Endothelial cell of umbilical vein (primary cell): ENCODE data around the gene PASK.

Source experiments
- CTCF ChIP-seq, 2 donors: IDR thresholded peaks; 1 replicate in 1 of 2; 2 replicates in 1 of 2; pipeline ENCODE4 v1.5.1; 2011; ENCODE audit warnings: low read length in 2 of 2, mild to moderate bottlenecking in 2 of 2, moderate library complexity in 2 of 2, control low read depth in 1 of 2, inconsistent platforms in 1 of 2, low read depth in 1 of 2; ENCODE audit not compliant: insufficient read depth in 1 of 2; ENCODE audit errors: extremely low read depth in 1 of 2
- EZH2 ChIP-seq: IDR thresholded peaks from 2 replicates; pipeline ENCODE4 v1.6.1; 2012; ENCODE audit warnings: borderline replicate concordance, low read depth, mild to moderate bottlenecking, moderate library complexity, low read length, inconsistent platforms; ENCODE audit not compliant: severe bottlenecking
- JUN ChIP-seq: IDR thresholded peaks from 2 replicates; pipeline ENCODE4 v1.6.1; 2011; ENCODE audit warnings: borderline replicate concordance, low read depth; ENCODE audit not compliant: insufficient read length, insufficient read depth
- POLR2A ChIP-seq: IDR thresholded peaks from 2 replicates; pipeline ENCODE4 v1.6.1; 2012; ENCODE audit warnings: low read depth, mild to moderate bottlenecking, control low read depth, low read length
- TF ChIP-seq, protein P1 (sequence below): IDR thresholded peaks from 2 replicates; pipeline ENCODE4 v1.6.1; 2011; ENCODE audit not compliant: insufficient read depth, insufficient read length

DNA sequence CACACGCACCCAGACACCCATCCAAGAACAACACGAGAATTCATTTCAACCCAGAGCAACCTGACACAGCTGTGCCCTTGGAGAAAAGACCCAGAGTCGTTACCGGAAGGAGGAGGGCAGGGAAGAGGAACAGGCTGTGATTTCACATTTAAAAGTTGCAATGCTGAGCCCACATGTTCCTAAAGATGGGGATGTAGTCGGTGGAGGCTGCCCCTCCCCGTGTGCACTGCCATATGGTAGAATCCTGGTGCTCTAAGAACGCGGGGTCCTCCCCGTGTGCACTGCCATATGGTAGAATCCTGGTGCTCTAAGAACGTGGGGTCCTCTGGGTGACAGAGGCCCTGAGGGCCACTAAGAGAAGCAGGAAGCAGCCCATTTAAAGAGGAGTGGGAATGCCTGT is 58.1 kb downstream of the PASK start:
- TF ChIP-seq, protein P1, sequence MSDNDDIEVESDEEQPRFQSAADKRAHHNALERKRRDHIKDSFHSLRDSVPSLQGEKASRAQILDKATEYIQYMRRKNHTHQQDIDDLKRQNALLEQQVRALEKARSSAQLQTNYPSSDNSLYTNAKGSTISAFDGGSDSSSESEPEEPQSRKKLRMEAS: no peak
- no peak for TF ChIP-seq CTCF (IDR thresholded peaks at IDR 0.05; ENCODE audit: extremely low read depth in 1 of 2, insufficient read depth in 1 of 2, low read depth in 1 of 2, low read length in 2 of 2)
- no peak for TF ChIP-seq POLR2A
- TF ChIP-seq EZH2: no peak
- TF ChIP-seq JUN: no peak
